Endothelial cell (in vitro differentiated cells): ENCODE measurements around the gene KRTAP2-1. TPM values are rescaled to one million over a fixed set of nuclear protein-coding genes. Genes with fewer than 3 reads are reported as not detected.
"Not testable (repeated sequence)": the region's sequence is repeated elsewhere in the genome, so short reads cannot be mapped to it uniquely, and the experiment has no call there.

Experiments
- DNase-seq: peaks from one replicate; pipeline ENCODE4 v3.0.0; 2021; ENCODE audit warnings: low spot score
- H3K27ac Mint-ChIP-seq: one replicate; pipeline ENCODE4 v1.8.0; 2021; ENCODE audit warnings: mixed read lengths, inconsistent platforms; ENCODE audit not compliant: unreplicated experiment
- H3K27me3 Mint-ChIP-seq: one replicate; pipeline ENCODE4 v1.8.0; 2021; ENCODE audit warnings: mild to moderate bottlenecking, moderate library complexity, mixed read lengths, inconsistent platforms; ENCODE audit not compliant: unreplicated experiment
- H3K36me3 Mint-ChIP-seq: one replicate; pipeline ENCODE4 v1.8.0; 2021; ENCODE audit warnings: mild to moderate bottlenecking, low read depth, mixed read lengths, inconsistent platforms; ENCODE audit not compliant: unreplicated experiment
- H3K4me1 Mint-ChIP-seq: one replicate; pipeline ENCODE4 v1.8.0; 2021; ENCODE audit warnings: mild to moderate bottlenecking, mixed read lengths, inconsistent platforms; ENCODE audit not compliant: unreplicated experiment
- H3K4me3 Mint-ChIP-seq: one replicate; pipeline ENCODE4 v1.8.0; 2021; ENCODE audit warnings: mild to moderate bottlenecking, mixed read lengths, inconsistent platforms; ENCODE audit not compliant: unreplicated experiment
- H3K9me3 Mint-ChIP-seq: one replicate; pipeline ENCODE4 v1.8.0; 2021; ENCODE audit warnings: mixed read lengths, inconsistent platforms; ENCODE audit not compliant: unreplicated experiment
- total RNA-seq: library from RNA; stranded (reverse); fragmentation: NEBNext Ultra II Directional; extraction: Animal tissue kit (Norgen Biotek cat#: 25700); gene quantifications from one replicate; pipeline ENCODE4 v1.2.1, GENCODE V29; 2021; ENCODE audit not compliant: unreplicated experiment
- TF ChIP-seq, protein P1 (sequence below): fragments of 200-600 bp; sonication (generic); IDR thresholded peaks from one replicate; pipeline ENCODE4 v1.5.0; 2021; ENCODE audit warnings: antibody characterized with exemption; ENCODE audit not compliant: unreplicated experiment

KRTAP2-1 gene
- total RNA-seq, 1 donor from 2014 or later: not detected

GRCh38 chr17:41001795-41002194, 45.3 kb downstream of the KRTAP2-1 start:
- Mint-ChIP-seq H3K27ac (no peak overlapping the region), H3K4me1 (no peaks in the 10 kb centered on the region)

GRCh38 chr17:40999563-40999962, 47.6 kb downstream of the KRTAP2-1 start, which contains the start of gene KRTAP3-2:
KRTAP3-2 (minus strand) TSS chr17:40999906; CDS start chr17:40999853, 53 bp downstream.
- H3K9me3 Mint-ChIP-seq, H3K4me1 Mint-ChIP-seq, H3K27me3 Mint-ChIP-seq, DNase-seq, H3K27ac Mint-ChIP-seq, H3K4me3 Mint-ChIP-seq, H3K36me3 Mint-ChIP-seq: not testable (repeated sequence)

More at GRCh38 chr17:41001795-41002194, 45.3 kb downstream of the KRTAP2-1 start:
- TF ChIP-seq, protein P1, sequence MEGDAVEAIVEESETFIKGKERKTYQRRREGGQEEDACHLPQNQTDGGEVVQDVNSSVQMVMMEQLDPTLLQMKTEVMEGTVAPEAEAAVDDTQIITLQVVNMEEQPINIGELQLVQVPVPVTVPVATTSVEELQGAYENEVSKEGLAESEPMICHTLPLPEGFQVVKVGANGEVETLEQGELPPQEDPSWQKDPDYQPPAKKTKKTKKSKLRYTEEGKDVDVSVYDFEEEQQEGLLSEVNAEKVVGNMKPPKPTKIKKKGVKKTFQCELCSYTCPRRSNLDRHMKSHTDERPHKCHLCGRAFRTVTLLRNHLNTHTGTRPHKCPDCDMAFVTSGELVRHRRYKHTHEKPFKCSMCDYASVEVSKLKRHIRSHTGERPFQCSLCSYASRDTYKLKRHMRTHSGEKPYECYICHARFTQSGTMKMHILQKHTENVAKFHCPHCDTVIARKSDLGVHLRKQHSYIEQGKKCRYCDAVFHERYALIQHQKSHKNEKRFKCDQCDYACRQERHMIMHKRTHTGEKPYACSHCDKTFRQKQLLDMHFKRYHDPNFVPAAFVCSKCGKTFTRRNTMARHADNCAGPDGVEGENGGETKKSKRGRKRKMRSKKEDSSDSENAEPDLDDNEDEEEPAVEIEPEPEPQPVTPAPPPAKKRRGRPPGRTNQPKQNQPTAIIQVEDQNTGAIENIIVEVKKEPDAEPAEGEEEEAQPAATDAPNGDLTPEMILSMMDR: no peak
- DNase-seq: no peak
- no peaks in the 10 kb centered on the region for H3K9me3 Mint-ChIP-seq
- no peak overlapping the region for H3K4me3 Mint-ChIP-seq
- H3K27me3 Mint-ChIP-seq: peaks cover 2% of the 10 kb centered on the region
- no peaks in the 10 kb centered on the region for H3K36me3 Mint-ChIP-seq

GRCh38 chr17:40997361-40997760, 49.8 kb downstream of the KRTAP2-1 start:
- no peaks in the 10 kb centered on the region for H3K9me3 Mint-ChIP-seq
- no peaks in the 10 kb centered on the region for H3K4me1 Mint-ChIP-seq
- no peak overlapping the region for H3K27ac Mint-ChIP-seq
- H3K27me3 Mint-ChIP-seq: peaks cover 4% of the 10 kb centered on the region
- DNase-seq: no peak
- no peak overlapping the region for H3K4me3 Mint-ChIP-seq
- H3K36me3 Mint-ChIP-seq: no peaks in the 10 kb centered on the region
- TF ChIP-seq, protein P1: no peak

DNA sequence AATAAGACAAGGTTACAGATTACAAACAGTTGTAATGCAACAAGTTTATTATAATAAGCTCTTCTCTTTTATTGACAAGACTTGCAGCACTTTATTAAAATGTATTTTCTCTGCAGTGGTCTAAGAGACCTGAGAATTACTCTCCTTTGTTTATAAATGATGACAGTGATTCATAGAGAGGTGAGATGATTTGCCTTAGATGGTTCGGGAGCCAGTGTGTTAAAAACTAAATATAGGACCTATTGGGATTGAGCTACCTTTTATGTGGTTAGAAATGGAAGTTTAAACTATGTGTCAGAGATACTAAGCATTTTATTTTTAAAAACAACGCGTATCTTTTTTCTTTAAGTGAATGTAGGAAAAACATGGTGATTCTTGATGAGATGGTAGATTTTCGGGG, 50.3 kb downstream of the KRTAP2-1 start:
- Mint-ChIP-seq H3K4me3 (no peak overlapping the region), H3K36me3 (no peaks in the 10 kb centered on the region), H3K27ac (no peak overlapping the region), H3K9me3 (no peaks in the 10 kb centered on the region), H3K4me1 (no peaks in the 10 kb centered on the region), H3K27me3 (peaks cover 4% of the 10 kb centered on the region)
- TF ChIP-seq, protein P1: no peak
- DNase-seq: no peak

Other genes with a start within 250 kb of the KRTAP2-1 start
- gene KRT28, start 247.4 kb downstream of the KRTAP2-1 start, total RNA-seq: not detected
- 28.2 TPM for gene KRT10, start 224.7 kb downstream of the KRTAP2-1 start, total RNA-seq
- not detected for gene KRT12, start 180.1 kb downstream of the KRTAP2-1 start, total RNA-seq
- gene KRT20, start 162.1 kb downstream of the KRTAP2-1 start, total RNA-seq: not detected
- not detected for gene KRT23, start 109.7 kb downstream of the KRTAP2-1 start, total RNA-seq
- gene KRT39, start 80.4 kb downstream of the KRTAP2-1 start, total RNA-seq: 0.15 TPM
- gene KRT40, start 63.0 kb downstream of the KRTAP2-1 start, total RNA-seq: not detected
- not detected for gene KRTAP3-3, start 53.2 kb downstream of the KRTAP2-1 start, total RNA-seq
- gene KRTAP3-2, start 47.4 kb downstream of the KRTAP2-1 start, total RNA-seq: not detected
- not detected for gene KRTAP3-1, start 38.2 kb downstream of the KRTAP2-1 start, total RNA-seq
- not detected for gene KRTAP1-5, start 20.1 kb downstream of the KRTAP2-1 start, total RNA-seq
- gene KRTAP1-4, start 17.1 kb downstream of the KRTAP2-1 start, total RNA-seq: not detected
- not detected for gene KRTAP1-3, start 12.4 kb downstream of the KRTAP2-1 start, total RNA-seq
- not detected for gene KRTAP1-1, start 5.9 kb downstream of the KRTAP2-1 start, total RNA-seq
- not detected for gene KRTAP2-2, start 7.9 kb upstream of the KRTAP2-1 start, total RNA-seq
- not detected for gene KRTAP2-3, start 12.8 kb upstream of the KRTAP2-1 start, total RNA-seq
- gene KRTAP2-4, start 18.6 kb upstream of the KRTAP2-1 start, total RNA-seq: not detected
- gene KRTAP4-7, start 36.8 kb upstream of the KRTAP2-1 start, total RNA-seq: not detected
- gene KRTAP4-8, start 50.8 kb upstream of the KRTAP2-1 start, total RNA-seq: not detected
- gene KRTAP4-16, start 54.9 kb upstream of the KRTAP2-1 start, total RNA-seq: not detected
- not detected for gene KRTAP4-9, start 58.1 kb upstream of the KRTAP2-1 start, total RNA-seq
- gene KRTAP4-11, start 71.1 kb upstream of the KRTAP2-1 start, total RNA-seq: not detected
- gene KRTAP4-12, start 76.9 kb upstream of the KRTAP2-1 start, total RNA-seq: not detected
- gene KRTAP4-6, start 93.2 kb upstream of the KRTAP2-1 start, total RNA-seq: not detected
- not detected for gene KRTAP4-5, start 102.5 kb upstream of the KRTAP2-1 start, total RNA-seq
- gene KRTAP4-4, start 113.4 kb upstream of the KRTAP2-1 start, total RNA-seq: not detected
- gene KRTAP4-3, start 120.9 kb upstream of the KRTAP2-1 start, total RNA-seq: not detected
- not detected for gene KRTAP4-2, start 130.9 kb upstream of the KRTAP2-1 start, total RNA-seq
- gene KRTAP4-1, start 137.6 kb upstream of the KRTAP2-1 start, total RNA-seq: not detected
- not detected for gene KRTAP9-1, start 142.6 kb upstream of the KRTAP2-1 start, total RNA-seq
- not detected for gene KRTAP9-2, start 179.3 kb upstream of the KRTAP2-1 start, total RNA-seq
- not detected for gene KRTAP9-3, start 185.1 kb upstream of the KRTAP2-1 start, total RNA-seq
- not detected for gene KRTAP9-8, start 190.7 kb upstream of the KRTAP2-1 start, total RNA-seq
- not detected for gene KRTAP9-4, start 202.4 kb upstream of the KRTAP2-1 start, total RNA-seq
- gene KRTAP9-9, start 208.1 kb upstream of the KRTAP2-1 start, total RNA-seq: not detected
- gene KRTAP9-6, start 218.1 kb upstream of the KRTAP2-1 start, total RNA-seq: not detected
- not detected for gene KRTAP9-7, start 228.4 kb upstream of the KRTAP2-1 start, total RNA-seq